Measurements from ENCODE around the gene NPEPPS.

NPEPPS gene

GRCh38 chr17:47649153-47649971 is 118.5 kb downstream of the NPEPPS start, which contains the start of gene KPNB1:
Gene KPNB1, plus strand, starts transcription at chr17:47649919. Its CDS starts 326 bp downstream, at chr17:47650245.
- H3K4me1 ChIP-seq (ENCODE audit: control insufficient read depth, insufficient read depth, low read length): no peaks in the 10 kb centered on the region
- H3K36me3 ChIP-seq (ENCODE audit: control insufficient read depth, insufficient read depth, low read length): peaks cover 9% of the 10 kb centered on the region; the same call in 1 of the 2 replicates
- no CpG with 5 or more reads among the region's 74 CpGs for WGBS (ENCODE audit: insufficient coverage, insufficient read length)
- no peaks in the 10 kb centered on the region for H3K9me3 ChIP-seq (ENCODE audit: control insufficient read depth, insufficient read depth, low read length)
- peak within 1 kb of the TSS; percentile 99 for H3K4me3 ChIP-seq (ENCODE audit: low read length)
- DNase-seq (ENCODE audit: low read depth, low spot score): peak; percentile 97
- peak within 1 kb of the TSS; percentile 19 for H3K27ac ChIP-seq (ENCODE audit: low read length)
- H3K27me3 ChIP-seq (ENCODE audit: control insufficient read depth, insufficient read depth, low read length): no peaks in the 10 kb centered on the region

- Histone ChIP-seq H3K9me3 (ENCODE audit: control insufficient read depth, insufficient read depth, low read length) (no peaks in the 10 kb centered on the region), H3K36me3 (ENCODE audit: control insufficient read depth, insufficient read depth, low read length) (peaks cover 14% of the 10 kb centered on the region; the same call in 1 of the 2 replicates), H3K4me1 (ENCODE audit: control insufficient read depth, insufficient read depth, low read length) (no peaks in the 10 kb centered on the region), H3K27ac (ENCODE audit: low read length) (no peak overlapping the region), H3K27me3 (ENCODE audit: control insufficient read depth, insufficient read depth, low read length) (no peaks in the 10 kb centered on the region; the same call in 1 of the 2 replicates), H3K4me3 (ENCODE audit: low read length) (peak overlapping the region; percentile 99)
- WGBS (ENCODE audit: insufficient coverage, insufficient read length): no CpG with 5 or more reads among the region's 48 CpGs
- DNase-seq (ENCODE audit: low read depth, low spot score): no peak
Observed at GRCh38 chr17:47649972-47650524, 119.1 kb downstream of the NPEPPS start.

GRCh38 chr17:47650525-47651522 is 119.9 kb downstream of the NPEPPS start:
- Histone ChIP-seq H3K9me3 (ENCODE audit: control insufficient read depth, insufficient read depth, low read length) (no peaks in the 10 kb centered on the region), H3K27me3 (ENCODE audit: control insufficient read depth, insufficient read depth, low read length) (no peaks in the 10 kb centered on the region; the same call in 1 of the 2 replicates), H3K36me3 (ENCODE audit: control insufficient read depth, insufficient read depth, low read length) (peaks cover 20% of the 10 kb centered on the region; the same call in 1 of the 2 replicates), H3K4me1 (ENCODE audit: control insufficient read depth, insufficient read depth, low read length) (no peaks in the 10 kb centered on the region), H3K4me3 (ENCODE audit: low read length) (peak overlapping the region; percentile 99), H3K27ac (ENCODE audit: low read length) (no peak overlapping the region)
- no CpG with 5 or more reads among the region's 39 CpGs for WGBS (ENCODE audit: insufficient coverage, insufficient read length)
- peak; percentile 94 for DNase-seq (ENCODE audit: low read depth, low spot score)

- no peaks in the 10 kb centered on the region for H3K4me1 ChIP-seq (ENCODE audit: control insufficient read depth, insufficient read depth, low read length)
Observed at GRCh38 chr17:47651704-47652103, 120.8 kb downstream of the NPEPPS start.

GRCh38 chr17:47652570-47652969 is 121.7 kb downstream of the NPEPPS start:
- Histone ChIP-seq H3K36me3 (ENCODE audit: control insufficient read depth, insufficient read depth, low read length) (peaks cover 34% of the 10 kb centered on the region), H3K9me3 (ENCODE audit: control insufficient read depth, insufficient read depth, low read length) (no peaks in the 10 kb centered on the region), H3K27ac (ENCODE audit: low read length) (no peak overlapping the region), H3K27me3 (ENCODE audit: control insufficient read depth, insufficient read depth, low read length) (no peaks in the 10 kb centered on the region; the same call in 1 of the 2 replicates), H3K4me1 (ENCODE audit: control insufficient read depth, insufficient read depth, low read length) (no peaks in the 10 kb centered on the region), H3K4me3 (ENCODE audit: low read length) (no peak overlapping the region)
- DNase-seq (ENCODE audit: low read depth, low spot score): no peak
- no CpG with 5 or more reads among the region's 6 CpGs for WGBS (ENCODE audit: insufficient coverage, insufficient read length)

More at GRCh38 chr17:47651704-47652103, 120.8 kb downstream of the NPEPPS start:
- H3K36me3 ChIP-seq (ENCODE audit: control insufficient read depth, insufficient read depth, low read length): peaks cover 26% of the 10 kb centered on the region; the same call in 1 of the 2 replicates
- no peak overlapping the region for H3K4me3 ChIP-seq (ENCODE audit: low read length)
- H3K27ac ChIP-seq (ENCODE audit: low read length): no peak overlapping the region
- no CpG with 5 or more reads among the region's 2 CpGs for WGBS (ENCODE audit: insufficient coverage, insufficient read length)
- no peak for DNase-seq (ENCODE audit: low read depth, low spot score)
- no peaks in the 10 kb centered on the region for H3K9me3 ChIP-seq (ENCODE audit: control insufficient read depth, insufficient read depth, low read length)
- no peaks in the 10 kb centered on the region; the same call in 1 of the 2 replicates for H3K27me3 ChIP-seq (ENCODE audit: control insufficient read depth, insufficient read depth, low read length)

- WGBS (ENCODE audit: insufficient coverage, insufficient read length): no CpG with 5 or more reads among the region's 2 CpGs
- no peak overlapping the region for H3K27ac ChIP-seq (ENCODE audit: low read length)
- DNase-seq (ENCODE audit: low read depth, low spot score): no peak
Observed at GRCh38 chr17:47653442-47653841, 122.5 kb downstream of the NPEPPS start.

GRCh38 chr17:47654991-47655390 is 124.1 kb downstream of the NPEPPS start:
- Histone ChIP-seq H3K36me3 (ENCODE audit: control insufficient read depth, insufficient read depth, low read length) (peaks cover 46% of the 10 kb centered on the region), H3K9me3 (ENCODE audit: control insufficient read depth, insufficient read depth, low read length) (no peaks in the 10 kb centered on the region)

More at GRCh38 chr17:47653442-47653841, 122.5 kb downstream of the NPEPPS start:
- Histone ChIP-seq H3K9me3 (ENCODE audit: control insufficient read depth, insufficient read depth, low read length) (no peaks in the 10 kb centered on the region), H3K36me3 (ENCODE audit: control insufficient read depth, insufficient read depth, low read length) (peaks cover 42% of the 10 kb centered on the region), H3K4me3 (ENCODE audit: low read length) (no peak overlapping the region), H3K4me1 (ENCODE audit: control insufficient read depth, insufficient read depth, low read length) (no peaks in the 10 kb centered on the region), H3K27me3 (ENCODE audit: control insufficient read depth, insufficient read depth, low read length) (no peaks in the 10 kb centered on the region; the same call in 1 of the 2 replicates)

GRCh38 chr17:47660064-47660492 is 129.2 kb downstream of the NPEPPS start:
- no CpG with 5 or more reads among the region's 6 CpGs for WGBS (ENCODE audit: insufficient coverage, insufficient read length)
- no peak overlapping the region for H3K27ac ChIP-seq (ENCODE audit: low read length)
- H3K36me3 ChIP-seq (ENCODE audit: control insufficient read depth, insufficient read depth, low read length): peaks cover 44% of the 10 kb centered on the region
- no peak overlapping the region for H3K4me3 ChIP-seq (ENCODE audit: low read length)
- no peaks in the 10 kb centered on the region for H3K9me3 ChIP-seq (ENCODE audit: control insufficient read depth, insufficient read depth, low read length)
- no peaks in the 10 kb centered on the region for H3K27me3 ChIP-seq (ENCODE audit: control insufficient read depth, insufficient read depth, low read length)
- no peak for DNase-seq (ENCODE audit: low read depth, low spot score)
- H3K4me1 ChIP-seq (ENCODE audit: control insufficient read depth, insufficient read depth, low read length): no peaks in the 10 kb centered on the region

More at GRCh38 chr17:47654991-47655390, 124.1 kb downstream of the NPEPPS start:
- Histone ChIP-seq H3K4me3 (ENCODE audit: low read length) (no peak overlapping the region), H3K27ac (ENCODE audit: low read length) (no peak overlapping the region), H3K27me3 (ENCODE audit: control insufficient read depth, insufficient read depth, low read length) (no peaks in the 10 kb centered on the region; the same call in 1 of the 2 replicates), H3K4me1 (ENCODE audit: control insufficient read depth, insufficient read depth, low read length) (no peaks in the 10 kb centered on the region)
- DNase-seq (ENCODE audit: low read depth, low spot score): no peak
- WGBS (ENCODE audit: insufficient coverage, insufficient read length): no CpG with 5 or more reads among the region's 6 CpGs

GRCh38 chr17:47663912-47664623 is 133.2 kb downstream of the NPEPPS start:
- DNase-seq (ENCODE audit: low read depth, low spot score): no peak
- Histone ChIP-seq H3K27ac (ENCODE audit: low read length) (no peak overlapping the region), H3K27me3 (ENCODE audit: control insufficient read depth, insufficient read depth, low read length) (no peaks in the 10 kb centered on the region), H3K4me3 (ENCODE audit: low read length) (no peak overlapping the region), H3K9me3 (ENCODE audit: control insufficient read depth, insufficient read depth, low read length) (no peaks in the 10 kb centered on the region), H3K36me3 (ENCODE audit: control insufficient read depth, insufficient read depth, low read length) (peaks cover 28% of the 10 kb centered on the region), H3K4me1 (ENCODE audit: control insufficient read depth, insufficient read depth, low read length) (no peaks in the 10 kb centered on the region)
- no CpG with 5 or more reads among the region's 6 CpGs for WGBS (ENCODE audit: insufficient coverage, insufficient read length)
